Neural cell (in vitro differentiated cells): ENCODE measurements around the gene NDUFAB1. TPM values are rescaled to one million over a fixed set of nuclear protein-coding genes. Genes with fewer than 3 reads are reported as not detected.

Source experiments
- H2AFZ ChIP-seq: fragments of 200-600, 300-800 bp; sonication (generic), shearing (Covaris generic); 2 replicates; pipeline ENCODE4 v1.6.0; 2014; ENCODE audit warnings: low read depth, mild to moderate bottlenecking, antibody characterized with exemption, low read length, moderate library complexity
- H3F3A ChIP-seq: fragments of 200-600 bp; shearing (Covaris generic); 2 replicates; pipeline ENCODE4 v1.6.1; 2016; ENCODE audit warnings: mild to moderate bottlenecking, moderate library complexity, mixed read lengths, antibody characterized with exemption, low read length; ENCODE audit not compliant: insufficient read depth, poor library complexity, severe bottlenecking
- H3K27ac ChIP-seq: fragments of 200-600, 300-800 bp; sonication (generic), shearing (Covaris generic); 2 replicates; pipeline ENCODE4 v1.5.1; 2014; ENCODE audit warnings: mild to moderate bottlenecking, low read length, moderate library complexity
- H3K27me3 ChIP-seq: fragments of 300-800, 200-600 bp; sonication (generic), shearing (Covaris generic); 2 replicates; pipeline ENCODE4 v1.6.0; 2014; ENCODE audit warnings: mild to moderate bottlenecking, low read depth, low read length, moderate library complexity; ENCODE audit not compliant: insufficient read depth
- H3K36me3 ChIP-seq: fragments of 300-800, 200-600 bp; sonication (generic), shearing (Covaris generic); 2 replicates; pipeline ENCODE4 v1.5.1; 2014; ENCODE audit warnings: mild to moderate bottlenecking, antibody characterized with exemption, low read length, moderate library complexity; ENCODE audit not compliant: insufficient read depth
- H3K4me2 ChIP-seq: fragments of 300-800, 200-600 bp; sonication (generic), shearing (Covaris generic); 2 replicates; pipeline ENCODE4 v1.6.0; 2014; ENCODE audit warnings: mild to moderate bottlenecking, low read length
- H3K4me3 ChIP-seq: fragments of 300-800, 200-600 bp; sonication (generic), shearing (Covaris generic); 2 replicates; pipeline ENCODE4 v1.5.1; 2014; ENCODE audit warnings: mild to moderate bottlenecking, low read length, moderate library complexity
- H3K79me2 ChIP-seq: fragments of 200-600 bp; shearing (Covaris generic); replicated peaks from 2 replicates; pipeline ENCODE4 v1.6.0; 2014; ENCODE audit warnings: mild to moderate bottlenecking, low read length, moderate library complexity; ENCODE audit not compliant: insufficient read depth
- H3K9ac ChIP-seq: fragments of 300-800, 200-600 bp; sonication (generic), shearing (Covaris generic); 2 replicates; pipeline ENCODE4 v1.6.1; 2016; ENCODE audit warnings: mild to moderate bottlenecking, low read length, mixed read lengths
- H3K9me2 ChIP-seq: fragments of 200-600 bp; shearing (Covaris generic); 2 replicates; pipeline ENCODE4 v1.6.1; 2016; ENCODE audit warnings: mild to moderate bottlenecking, low read length, mixed read lengths; ENCODE audit not compliant: insufficient read depth
- H3K9me3 ChIP-seq: fragments of 200-600, 300-800 bp; sonication (generic), shearing (Covaris generic); 2 replicates; pipeline ENCODE4 v1.6.1; 2016; ENCODE audit warnings: mild to moderate bottlenecking, mixed run types, low read length, moderate library complexity, mixed read lengths
- H4K20me1 ChIP-seq: fragments of 200-600 bp; shearing (Covaris generic); 2 replicates; pipeline ENCODE4 v1.6.1; 2016; ENCODE audit warnings: mild to moderate bottlenecking, mixed run types; ENCODE audit not compliant: insufficient read depth
- EP300 ChIP-seq: fragments of 450-650 bp; conservative IDR thresholded peaks from 2 replicates; pipeline ENCODE4 v1.6.1; 2014; ENCODE audit warnings: antibody characterized with exemption, mild to moderate bottlenecking, moderate library complexity; ENCODE audit not compliant: poor library complexity, severe bottlenecking
- EZH2 ChIP-seq: fragments of 200-600, 300-800 bp; shearing (Covaris generic), sonication (generic); IDR thresholded peaks from 2 replicates; pipeline ENCODE4 v1.6.1; 2014; ENCODE audit warnings: antibody characterized with exemption, low read length, borderline replicate concordance, mild to moderate bottlenecking; ENCODE audit not compliant: insufficient read depth, poor library complexity, severe bottlenecking
- MXI1 ChIP-seq: fragments of 450-650 bp; conservative IDR thresholded peaks from 2 replicates; pipeline ENCODE4 v1.6.1; 2014; ENCODE audit warnings: antibody characterized with exemption, mild to moderate bottlenecking; ENCODE audit not compliant: poor library complexity, severe bottlenecking
- POLR2AphosphoS5 ChIP-seq: IDR thresholded peaks from 2 replicates; pipeline ENCODE4 v1.6.1; 2012
- RAD21 ChIP-seq: fragments of 450-650 bp; conservative IDR thresholded peaks from 2 replicates; pipeline ENCODE4 v1.6.1; 2014; ENCODE audit warnings: antibody characterized with exemption, mild to moderate bottlenecking, moderate library complexity
- SMC3 ChIP-seq: fragments of 450-650 bp; conservative IDR thresholded peaks from 2 replicates; pipeline ENCODE4 v1.6.1; 2014; ENCODE audit warnings: antibody characterized with exemption, mild to moderate bottlenecking, moderate library complexity; ENCODE audit not compliant: poor library complexity
- TAF1 ChIP-seq: IDR thresholded peaks from 2 replicates; pipeline ENCODE4 v1.6.1; 2012; ENCODE audit warnings: low read depth
- polyA plus RNA-seq: library from polyadenylated mRNA; depleted of rRNA; stranded (reverse); fragments of >200 nt; gene quantifications from 2 replicates; pipeline ENCODE4 v1.2.3, GENCODE V29; 2014
- TF ChIP-seq, protein P1 (sequence below): IDR thresholded peaks from 2 replicates; pipeline ENCODE4 v1.6.1; 2012; ENCODE audit warnings: borderline replicate concordance
- TF ChIP-seq, protein P2 (sequence below): fragments of 450-650 bp; IDR thresholded peaks from 2 replicates; pipeline ENCODE4 v1.5.1; 2014; ENCODE audit warnings: antibody characterized with exemption, mild to moderate bottlenecking, moderate library complexity; ENCODE audit not compliant: poor library complexity, severe bottlenecking

The NDUFAB1 gene
- polyA plus RNA-seq, 1 donor from 2014 or later: 492 TPM

DNA sequence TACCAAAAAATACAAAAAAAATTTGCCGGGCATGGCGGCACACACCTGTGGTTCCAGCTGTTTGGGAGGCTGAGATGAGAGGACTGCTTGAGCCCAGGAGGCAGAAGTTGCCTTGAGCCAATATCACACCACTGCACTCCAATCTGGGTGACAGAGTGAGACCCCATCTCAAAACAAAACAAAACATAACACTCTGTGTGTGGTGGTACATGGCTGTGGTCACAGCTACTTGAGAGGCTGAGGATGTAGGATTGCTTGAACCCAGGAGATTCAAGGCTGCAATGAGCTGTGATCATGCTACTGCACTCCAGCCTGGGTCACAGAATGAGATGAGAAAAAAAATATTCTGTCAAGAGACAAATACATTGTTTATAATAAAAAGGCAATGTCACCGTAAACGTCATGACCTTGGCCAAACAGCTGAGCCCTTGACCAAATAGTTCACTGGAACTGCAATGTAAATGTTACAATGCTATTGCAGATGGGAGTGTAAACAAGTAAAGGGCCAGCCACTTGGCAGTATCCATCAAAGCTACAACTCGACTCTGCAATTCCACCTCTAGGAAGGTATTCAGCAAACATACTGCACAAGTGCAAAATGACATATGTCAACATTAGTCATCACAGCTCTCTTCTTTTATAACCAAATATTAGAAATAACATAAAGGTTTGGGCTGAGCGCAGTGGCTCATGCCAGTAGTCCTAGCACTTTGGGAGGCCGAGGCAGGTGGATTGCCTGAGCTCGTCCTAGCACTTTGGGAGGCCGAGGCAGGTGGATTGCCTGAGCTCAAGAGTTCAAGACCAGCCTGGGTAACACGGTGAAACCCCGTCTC lies 55.9 kb downstream of the NDUFAB1 start:
- Histone ChIP-seq H3K9me3 (no peaks in the 10 kb centered on the region), H3K9ac (no peak overlapping the region), H3K79me2 (no peaks in the 10 kb centered on the region), H3K4me2 (no peak overlapping the region), H3K4me3 (no peak overlapping the region), H3K27ac (no peak overlapping the region), H3K27me3 (no peaks in the 10 kb centered on the region), H3K36me3 (no peaks in the 10 kb centered on the region), H3F3A (no peaks in the 10 kb centered on the region), H2AFZ (no peak overlapping the region), H4K20me1 (no peaks in the 10 kb centered on the region), H3K9me2 (no peaks in the 10 kb centered on the region)
- TF ChIP-seq, protein P1, sequence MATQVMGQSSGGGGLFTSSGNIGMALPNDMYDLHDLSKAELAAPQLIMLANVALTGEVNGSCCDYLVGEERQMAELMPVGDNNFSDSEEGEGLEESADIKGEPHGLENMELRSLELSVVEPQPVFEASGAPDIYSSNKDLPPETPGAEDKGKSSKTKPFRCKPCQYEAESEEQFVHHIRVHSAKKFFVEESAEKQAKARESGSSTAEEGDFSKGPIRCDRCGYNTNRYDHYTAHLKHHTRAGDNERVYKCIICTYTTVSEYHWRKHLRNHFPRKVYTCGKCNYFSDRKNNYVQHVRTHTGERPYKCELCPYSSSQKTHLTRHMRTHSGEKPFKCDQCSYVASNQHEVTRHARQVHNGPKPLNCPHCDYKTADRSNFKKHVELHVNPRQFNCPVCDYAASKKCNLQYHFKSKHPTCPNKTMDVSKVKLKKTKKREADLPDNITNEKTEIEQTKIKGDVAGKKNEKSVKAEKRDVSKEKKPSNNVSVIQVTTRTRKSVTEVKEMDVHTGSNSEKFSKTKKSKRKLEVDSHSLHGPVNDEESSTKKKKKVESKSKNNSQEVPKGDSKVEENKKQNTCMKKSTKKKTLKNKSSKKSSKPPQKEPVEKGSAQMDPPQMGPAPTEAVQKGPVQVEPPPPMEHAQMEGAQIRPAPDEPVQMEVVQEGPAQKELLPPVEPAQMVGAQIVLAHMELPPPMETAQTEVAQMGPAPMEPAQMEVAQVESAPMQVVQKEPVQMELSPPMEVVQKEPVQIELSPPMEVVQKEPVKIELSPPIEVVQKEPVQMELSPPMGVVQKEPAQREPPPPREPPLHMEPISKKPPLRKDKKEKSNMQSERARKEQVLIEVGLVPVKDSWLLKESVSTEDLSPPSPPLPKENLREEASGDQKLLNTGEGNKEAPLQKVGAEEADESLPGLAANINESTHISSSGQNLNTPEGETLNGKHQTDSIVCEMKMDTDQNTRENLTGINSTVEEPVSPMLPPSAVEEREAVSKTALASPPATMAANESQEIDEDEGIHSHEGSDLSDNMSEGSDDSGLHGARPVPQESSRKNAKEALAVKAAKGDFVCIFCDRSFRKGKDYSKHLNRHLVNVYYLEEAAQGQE: no peak
- TF ChIP-seq, protein P2, sequence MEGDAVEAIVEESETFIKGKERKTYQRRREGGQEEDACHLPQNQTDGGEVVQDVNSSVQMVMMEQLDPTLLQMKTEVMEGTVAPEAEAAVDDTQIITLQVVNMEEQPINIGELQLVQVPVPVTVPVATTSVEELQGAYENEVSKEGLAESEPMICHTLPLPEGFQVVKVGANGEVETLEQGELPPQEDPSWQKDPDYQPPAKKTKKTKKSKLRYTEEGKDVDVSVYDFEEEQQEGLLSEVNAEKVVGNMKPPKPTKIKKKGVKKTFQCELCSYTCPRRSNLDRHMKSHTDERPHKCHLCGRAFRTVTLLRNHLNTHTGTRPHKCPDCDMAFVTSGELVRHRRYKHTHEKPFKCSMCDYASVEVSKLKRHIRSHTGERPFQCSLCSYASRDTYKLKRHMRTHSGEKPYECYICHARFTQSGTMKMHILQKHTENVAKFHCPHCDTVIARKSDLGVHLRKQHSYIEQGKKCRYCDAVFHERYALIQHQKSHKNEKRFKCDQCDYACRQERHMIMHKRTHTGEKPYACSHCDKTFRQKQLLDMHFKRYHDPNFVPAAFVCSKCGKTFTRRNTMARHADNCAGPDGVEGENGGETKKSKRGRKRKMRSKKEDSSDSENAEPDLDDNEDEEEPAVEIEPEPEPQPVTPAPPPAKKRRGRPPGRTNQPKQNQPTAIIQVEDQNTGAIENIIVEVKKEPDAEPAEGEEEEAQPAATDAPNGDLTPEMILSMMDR: no peak
- TF ChIP-seq EP300: no peak
- no peak for TF ChIP-seq MXI1
- TF ChIP-seq SMC3: no peak
- no peak for TF ChIP-seq TAF1
- no peak for TF ChIP-seq RAD21
- no peak for TF ChIP-seq EZH2

DNA sequence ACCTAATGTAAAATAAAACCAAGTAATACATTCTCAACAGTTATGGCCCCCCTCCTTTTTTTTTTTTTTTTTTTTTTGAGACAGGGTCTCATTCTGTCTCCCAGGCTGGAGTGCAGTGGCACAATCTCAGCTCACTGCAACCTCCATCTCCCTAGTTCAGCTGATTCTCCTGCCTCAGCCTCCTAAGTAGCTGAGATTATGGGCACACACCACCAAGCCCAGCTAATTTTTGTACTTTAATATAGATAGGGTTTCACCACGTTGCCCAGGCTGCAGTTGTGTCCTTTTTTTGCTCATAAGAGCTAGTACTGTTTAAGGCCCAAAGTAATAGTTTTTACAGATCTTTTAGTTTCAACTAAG lies 57.2 kb downstream of the NDUFAB1 start:
- no peaks in the 10 kb centered on the region for H3K36me3 ChIP-seq
- H3F3A ChIP-seq: no peaks in the 10 kb centered on the region
- no peaks in the 10 kb centered on the region for H4K20me1 ChIP-seq
- H3K4me2 ChIP-seq: no peak overlapping the region
- H3K9ac ChIP-seq: no peak overlapping the region
- H3K27ac ChIP-seq: no peak overlapping the region
- no peak for TF ChIP-seq MXI1
- TF ChIP-seq POLR2AphosphoS5: no peak
- no peak for TF ChIP-seq EP300
- TF ChIP-seq, protein P1: no peak
- TF ChIP-seq RAD21: no peak
- TF ChIP-seq SMC3: no peak
- no peak for TF ChIP-seq EZH2
- TF ChIP-seq, protein P2: no peak
- no peak for TF ChIP-seq TAF1
- no peak overlapping the region for H3K4me3 ChIP-seq
- no peaks in the 10 kb centered on the region for H3K79me2 ChIP-seq
- H3K9me3 ChIP-seq: no peaks in the 10 kb centered on the region
- H3K27me3 ChIP-seq: no peaks in the 10 kb centered on the region
- H3K9me2 ChIP-seq: no peaks in the 10 kb centered on the region
- H2AFZ ChIP-seq: no peak overlapping the region
